GM10266 (cell line): ENCODE results near the gene DHX58.

Source experiments
- DNase-seq: peaks from one replicate; pipeline ENCODE4 v3.0.0; 2012; ENCODE audit errors: extremely low spot score
- CTCF ChIP-seq: IDR thresholded peaks from 2 replicates; pipeline ENCODE4 v1.5.1; 2012; ENCODE audit warnings: mild to moderate bottlenecking, low read depth; ENCODE audit not compliant: control insufficient read depth, insufficient read depth; ENCODE audit errors: missing control alignments

Gene DHX58

GRCh38 chr17:42065201-42065600, 47.3 kb downstream of the DHX58 start:
- no peak for DNase-seq

GRCh38 chr17:42062681-42063080, 49.8 kb downstream of the DHX58 start:
- no peak for TF ChIP-seq CTCF
- DNase-seq, result no peak

More at GRCh38 chr17:42065201-42065600, 47.3 kb downstream of the DHX58 start:
- TF ChIP-seq CTCF, result no peak

- DNase-seq, result no peak
- TF ChIP-seq CTCF, result no peak
These were observed 50.6 kb downstream of the DHX58 start for GRCh38 chr17:42061646-42062487.

GRCh38 chr17:42060231-42060630, 52.3 kb downstream of the DHX58 start:
- no peak for TF ChIP-seq CTCF

GRCh38 chr17:42059815-42060214, 52.7 kb downstream of the DHX58 start:
- no peak for TF ChIP-seq CTCF
- no peak for DNase-seq

More at GRCh38 chr17:42060231-42060630, 52.3 kb downstream of the DHX58 start:
- no peak for DNase-seq

- no peak for TF ChIP-seq CTCF
- DNase-seq, result no peak
These were observed 54.5 kb downstream of the DHX58 start for GRCh38 chr17:42058063-42058462.

- no peak for TF ChIP-seq CTCF
- DNase-seq, result no peak
These were observed 55.9 kb downstream of the DHX58 start for GRCh38 chr17:42056635-42057034.
